Activated CD4-positive, alpha-beta T cell treated with anti-CD3 and anti-CD28 coated beads, Interleukin-2, Interleukin-4, amounts not matched to agents 100 ng/mL and 50 ng/mL, durations not matched to agents 16 hours and 8 hours (primary cell): ENCODE data around the gene PGM2.
A peak's percentile ranks its signal among the peaks of the same experiment; 100 is the strongest.
"Not testable (repeated sequence)": the region's sequence is repeated elsewhere in the genome, so short reads cannot be mapped to it uniquely, and the experiment has no call there.

Experiments
- DNase-seq: peaks from one replicate; pipeline ENCODE4 v3.0.0-alpha.2; 2020; ENCODE audit warnings: low spot score

The PGM2 gene

DNA sequence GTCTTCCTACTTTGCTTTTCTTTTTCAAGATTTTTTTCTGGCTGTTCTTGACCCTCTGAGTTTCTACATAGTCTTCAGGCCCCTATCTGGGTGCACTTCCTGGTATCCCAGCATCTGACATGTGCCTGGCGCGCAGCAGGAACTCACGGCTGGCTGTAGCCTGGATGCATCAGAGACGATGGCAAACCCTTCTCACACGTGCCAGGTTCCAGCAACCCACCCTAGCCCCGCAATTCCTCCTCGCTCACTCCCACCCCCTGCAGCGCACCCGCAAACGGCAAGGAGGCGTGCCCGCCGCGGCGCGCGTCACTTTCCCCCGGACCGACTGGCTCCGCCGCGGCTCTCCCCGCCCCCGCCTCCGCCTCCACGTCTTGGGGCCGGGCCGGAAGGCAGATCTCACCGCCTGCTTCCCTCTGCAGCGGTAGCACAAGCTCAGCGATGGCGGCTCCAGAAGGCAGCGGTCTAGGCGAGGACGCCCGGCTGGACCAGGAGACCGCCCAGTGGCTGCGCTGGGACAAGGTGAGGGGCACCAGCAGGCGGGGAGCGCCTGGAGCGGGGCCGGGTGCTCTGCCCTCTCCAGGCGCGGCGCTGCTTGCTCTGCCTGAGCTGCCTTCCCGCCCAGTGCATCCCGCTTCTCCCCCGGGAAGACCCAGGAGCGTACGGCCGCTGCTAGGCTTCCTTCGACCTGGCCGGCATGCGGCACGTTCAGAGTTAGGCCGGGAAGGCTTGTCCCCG lies at the start of gene PGM2:
TSS of gene PGM2 (plus strand) at position 392 of the 735 bp plus-strand sequence. CDS start at position 439, 47 bp downstream.
- DNase-seq = peak; percentile 90

GRCh38 chr4:37779896-37780295 lies 46.6 kb upstream of the PGM2 start:
- DNase-seq = no peak

- DNase-seq = peak; percentile 25
Observed at GRCh38 chr4:37780444-37781130, 45.9 kb upstream of the PGM2 start.

DNA sequence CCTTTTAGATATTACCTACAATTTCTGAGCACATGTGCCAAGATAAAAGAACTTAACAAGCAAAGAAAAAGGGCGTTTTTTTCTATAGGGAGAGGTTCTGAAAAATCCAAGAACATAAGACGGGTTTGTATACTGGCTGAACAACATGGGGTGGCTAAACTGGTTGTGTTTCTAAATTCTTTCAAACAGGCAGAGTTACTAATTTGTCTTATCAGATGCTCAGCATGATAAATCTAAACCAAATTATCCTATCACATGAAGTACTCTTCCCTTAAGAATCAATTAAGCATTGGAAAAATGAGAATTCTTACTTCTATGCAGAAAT lies 45.4 kb upstream of the PGM2 start:
- DNase-seq = no peak

GRCh38 chr4:37786267-37786666 lies 40.2 kb upstream of the PGM2 start:
- DNase-seq = not testable (repeated sequence)

GRCh38 chr4:37787883-37788460 lies 38.5 kb upstream of the PGM2 start:
- DNase-seq = not testable (repeated sequence)

DNA sequence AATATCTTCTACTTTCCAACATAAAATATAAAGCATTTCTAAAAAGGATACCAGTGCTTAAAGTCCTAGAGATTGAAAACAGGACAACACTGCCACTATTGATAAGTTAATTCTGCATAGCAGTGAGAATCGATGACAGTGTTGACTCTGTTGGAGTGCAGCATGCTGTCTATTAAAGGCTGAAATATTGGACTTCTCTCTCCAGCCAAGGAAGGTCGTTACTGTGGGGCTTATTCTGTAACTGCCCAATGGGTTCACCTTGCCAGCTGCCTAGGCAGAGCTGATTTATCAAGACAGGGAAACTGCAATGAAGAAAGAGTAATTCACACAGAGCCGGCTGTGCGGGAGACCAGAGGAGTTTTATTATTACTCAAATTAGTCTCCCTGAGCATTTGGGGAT lies 37.7 kb upstream of the PGM2 start:
- DNase-seq = no peak

GRCh38 chr4:37792241-37792640 lies 34.2 kb upstream of the PGM2 start:
- DNase-seq = no peak

GRCh38 chr4:37793562-37793961 lies 32.9 kb upstream of the PGM2 start:
- peak; percentile 20 for DNase-seq

DNA sequence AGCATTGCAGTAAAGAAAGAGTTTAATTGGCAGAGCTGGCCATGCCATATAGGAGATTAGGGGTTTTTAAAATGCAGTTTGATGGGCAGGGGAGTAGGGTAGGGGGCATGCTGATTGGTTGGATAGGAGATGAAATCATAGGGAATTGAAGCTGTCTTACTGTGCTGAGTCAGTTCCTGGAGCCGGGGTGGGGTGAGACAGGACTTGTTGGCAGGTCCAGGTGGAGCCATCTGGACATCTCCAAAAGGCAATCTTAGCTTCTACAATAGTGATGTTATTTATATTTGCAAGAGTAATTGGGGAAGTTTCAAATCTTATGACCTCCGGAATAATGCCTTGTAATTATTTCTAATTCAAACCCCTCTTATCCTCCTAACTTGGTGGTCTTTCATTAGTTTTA lies 32.4 kb upstream of the PGM2 start:
- DNase-seq = no peak

GRCh38 chr4:37795581-37796195 lies 30.8 kb upstream of the PGM2 start:
- no peak for DNase-seq

DNA sequence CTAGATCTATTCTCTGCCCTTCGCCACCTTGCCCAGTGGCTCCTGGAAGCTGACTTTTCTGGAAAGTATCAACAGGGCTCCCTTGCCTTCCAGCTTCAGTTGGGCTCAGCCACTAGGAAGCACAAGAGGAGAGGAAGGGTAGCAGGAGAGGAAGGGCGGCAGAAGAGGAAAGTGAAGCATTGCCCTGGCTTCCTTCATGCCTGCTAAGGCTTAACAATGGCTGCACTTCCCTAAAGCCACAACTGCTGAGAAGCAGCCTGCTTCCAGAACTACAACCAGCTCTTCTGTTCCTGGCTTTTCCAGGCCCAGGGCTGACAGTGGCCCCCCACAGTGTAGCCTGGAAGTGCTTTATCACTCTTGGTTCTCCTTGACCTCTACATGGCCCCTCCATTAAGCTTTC lies 29.1 kb upstream of the PGM2 start:
- no peak for DNase-seq

DNA sequence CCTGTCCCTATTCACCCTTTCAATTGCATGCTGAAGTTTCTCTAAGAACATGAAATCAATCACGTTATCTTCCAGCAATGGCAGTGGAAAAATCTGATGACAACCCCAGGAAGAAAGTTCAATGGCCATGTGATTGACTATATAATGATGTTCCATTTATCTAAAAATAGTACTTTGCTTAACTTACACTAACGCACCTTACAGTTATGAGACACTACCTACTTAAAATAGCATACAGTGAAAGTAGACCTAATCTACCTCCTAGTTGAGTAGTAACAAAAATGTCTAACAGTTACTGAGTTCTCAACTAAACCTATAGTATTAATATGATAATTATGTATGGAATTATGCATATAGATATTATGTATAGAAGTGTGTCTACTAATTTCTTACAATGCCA lies 28.6 kb upstream of the PGM2 start:
- DNase-seq = no peak

GRCh38 chr4:37798616-37799015 lies 27.9 kb upstream of the PGM2 start:
- DNase-seq = no peak

GRCh38 chr4:37799941-37800554 lies 26.4 kb upstream of the PGM2 start:
- no peak for DNase-seq

GRCh38 chr4:37802068-37802666 lies 24.3 kb upstream of the PGM2 start:
- no peak for DNase-seq

GRCh38 chr4:37803348-37803973 lies 23.0 kb upstream of the PGM2 start:
- DNase-seq = peak; percentile 49

GRCh38 chr4:37805091-37805490 lies 21.4 kb upstream of the PGM2 start:
- DNase-seq = no peak

GRCh38 chr4:37812713-37813112 lies 13.8 kb upstream of the PGM2 start:
- no peak for DNase-seq

GRCh38 chr4:37815591-37815990 lies 10.9 kb upstream of the PGM2 start:
- DNase-seq = no peak

DNA sequence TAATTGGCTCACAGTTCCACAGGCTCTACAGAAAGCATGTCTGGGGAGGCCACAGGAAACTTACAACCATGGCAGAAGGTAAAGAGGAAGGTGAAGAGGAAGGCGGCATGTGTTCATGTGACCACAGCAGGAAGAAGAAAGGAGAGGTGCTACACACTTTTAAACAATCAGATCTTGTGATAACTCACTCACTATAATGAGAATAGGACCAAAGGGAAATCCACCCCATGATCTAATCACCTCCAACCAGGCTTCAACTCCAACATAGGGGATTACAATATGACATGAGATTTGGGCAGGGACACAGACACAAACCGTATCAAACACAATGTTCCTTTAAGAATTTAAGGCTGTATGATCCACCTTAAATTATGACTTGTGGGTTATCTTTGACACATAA lies 10.5 kb upstream of the PGM2 start:
- peak; percentile 25 for DNase-seq

DNA sequence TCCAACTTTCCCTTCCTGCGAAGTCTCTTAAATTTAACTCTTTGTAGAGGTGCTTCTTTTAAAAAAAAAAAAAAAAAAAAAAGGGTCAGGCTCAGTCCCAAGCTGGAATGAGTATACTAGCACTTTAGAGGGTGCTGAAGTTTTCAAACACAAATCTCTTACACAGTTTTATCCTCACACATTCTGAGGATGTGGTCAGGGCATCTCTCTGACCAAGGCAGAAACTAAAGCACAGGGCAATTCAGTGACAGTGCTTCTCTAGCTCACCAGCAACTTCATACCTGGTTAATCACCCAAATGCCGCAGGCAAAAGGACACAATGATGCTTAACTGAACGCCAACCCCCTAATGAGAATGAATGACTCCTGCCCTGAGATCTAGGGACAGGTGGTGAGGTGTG lies 9.8 kb upstream of the PGM2 start:
- DNase-seq = no peak
